GM19238 (cell line): Measurements from ENCODE around the gene IL1A.

Source experiments
- DNase-seq: peaks from one replicate; pipeline ENCODE4 v3.0.0; 2011; ENCODE audit warnings: low spot score; ENCODE audit not compliant: insufficient read length

The IL1A gene

GRCh38 chr2:112727276-112728028, 56.8 kb downstream of the IL1A start:
- no peak for DNase-seq

- DNase-seq, result peak; percentile 91
Observed at GRCh38 chr2:112726487-112727190, 57.7 kb downstream of the IL1A start.

DNA sequence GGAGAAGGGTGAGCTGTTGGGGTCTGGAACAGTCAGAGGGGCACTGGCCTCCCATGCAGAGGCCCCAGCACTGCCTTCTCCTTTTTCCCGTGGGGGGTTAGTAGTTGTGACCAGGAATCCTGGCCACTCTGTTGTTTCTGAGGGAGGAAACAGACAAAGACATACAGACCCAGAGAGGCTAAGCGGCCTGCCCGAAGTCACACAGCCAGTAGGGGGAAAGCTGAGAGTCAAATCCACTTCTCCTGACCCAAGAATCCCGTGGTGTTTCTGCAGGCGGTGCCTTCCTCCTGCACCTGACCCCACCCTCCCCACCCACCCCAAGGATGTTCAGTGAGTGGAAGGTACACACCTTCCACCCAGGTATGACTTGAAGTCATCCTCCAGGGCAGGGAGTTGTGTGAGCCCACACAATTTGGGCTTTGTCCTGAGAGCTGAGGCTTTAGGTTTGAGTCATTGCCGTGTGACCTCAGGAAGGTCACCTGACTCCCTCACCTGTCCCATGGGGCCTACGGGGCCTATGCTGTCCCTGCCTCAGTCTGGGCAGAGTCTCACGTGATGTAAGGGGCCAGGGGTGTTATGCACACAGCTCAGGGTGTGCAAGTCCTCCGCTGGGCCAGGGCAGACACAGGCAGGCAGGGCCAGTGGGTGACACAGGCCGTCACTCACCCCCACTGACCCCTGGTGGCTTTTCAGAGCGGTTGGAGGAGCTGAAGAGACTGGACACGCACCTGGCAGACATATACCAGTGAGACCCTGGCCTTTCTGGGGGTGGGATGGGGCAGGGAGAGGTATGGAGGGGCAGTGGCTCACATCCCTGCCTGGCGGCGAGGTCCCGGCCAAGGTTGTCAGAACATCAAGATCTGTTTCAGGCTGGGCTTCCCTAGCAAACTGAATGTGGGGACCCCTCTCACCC, 58.5 kb downstream of the IL1A start:
- DNase-seq, result peak; percentile 35

DNA sequence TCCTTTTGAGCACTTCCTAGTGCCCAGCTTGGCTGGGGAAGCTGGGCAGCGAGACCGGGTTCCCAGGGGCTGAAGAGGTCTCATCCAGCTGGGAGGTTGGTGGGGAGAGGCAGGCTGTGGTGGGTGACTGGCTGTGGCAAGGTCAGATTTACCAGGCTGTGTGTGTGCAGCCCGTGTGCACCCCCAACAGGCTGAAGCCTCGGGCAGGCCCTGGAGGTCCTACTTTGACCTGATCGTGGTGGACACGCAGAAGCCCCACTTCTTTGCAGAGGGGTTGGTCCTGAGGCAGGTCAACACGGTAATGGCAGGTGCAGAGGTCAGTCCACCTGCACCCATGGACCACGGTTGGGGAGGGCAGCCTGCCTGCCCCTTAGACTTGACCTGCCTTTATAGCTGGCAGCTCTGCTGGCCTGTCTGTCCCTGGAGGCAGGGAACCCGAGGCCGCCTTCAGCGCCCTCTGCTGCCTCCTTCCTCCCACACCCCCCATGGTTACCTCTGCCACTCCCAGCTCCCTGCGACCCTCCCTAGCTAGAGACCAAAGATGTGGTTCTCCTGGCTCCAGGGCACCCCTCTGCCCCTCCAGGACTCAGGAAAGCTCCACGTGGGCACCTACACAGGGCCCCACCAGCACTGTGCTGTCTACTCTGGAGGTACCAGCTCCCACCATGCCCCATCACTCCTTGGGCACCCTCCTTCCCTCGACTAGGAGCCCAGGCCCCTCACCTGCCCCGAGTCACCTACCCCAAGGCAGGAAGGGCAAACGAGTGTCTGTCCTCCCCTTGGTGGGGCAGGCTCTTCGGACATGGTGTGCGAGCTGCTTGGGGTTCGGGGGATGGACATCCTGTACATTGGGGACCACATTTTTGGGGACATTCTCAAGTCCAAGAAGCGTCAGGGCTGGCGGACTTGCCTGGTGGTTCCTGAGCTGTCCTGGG, 59.4 kb downstream of the IL1A start:
- no peak for DNase-seq

DNA sequence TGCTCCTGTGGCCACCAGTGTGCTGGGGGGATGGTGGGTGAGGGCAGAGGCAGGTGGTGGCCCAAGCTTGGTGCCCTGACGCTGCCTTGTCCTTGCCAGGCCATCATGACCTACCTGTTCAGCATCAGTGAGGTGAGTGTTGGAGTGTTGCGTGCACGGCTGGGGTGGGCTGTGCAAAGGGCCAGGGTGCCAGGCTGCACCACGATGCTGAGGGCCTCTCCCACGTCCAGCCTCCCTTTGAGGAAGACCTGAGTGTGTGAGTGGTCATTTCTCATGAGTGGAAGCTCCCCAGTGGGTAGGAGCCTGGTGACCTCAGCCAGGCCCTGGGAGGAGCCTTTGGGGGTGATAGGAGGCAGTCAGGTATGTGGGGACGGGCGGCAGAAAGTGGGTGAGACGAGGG, 60.3 kb downstream of the IL1A start:
- DNase-seq, result no peak
